NCI-H1417 (cell line): ENCODE data around the gene QDPR.
A peak's percentile ranks its signal among the peaks of the same experiment; 100 is the strongest.

Source experiments
- DNase-seq, 3 experiments: peaks; one replicate each; lab custom pipeline; 2025; lab: John Stamatoyannopoulos, UW

The QDPR gene

GRCh38 chr4:17528551-17529165 lies 16.8 kb upstream of the QDPR start:
- no peak for DNase-seq

- no peak for DNase-seq
Measured at GRCh38 chr4:17526695-17527477, 15.0 kb upstream of the QDPR start.

GRCh38 chr4:17523662-17524061 lies 11.8 kb upstream of the QDPR start:
- DNase-seq, result no peak

- DNase-seq, result no peak
Measured at GRCh38 chr4:17521595-17521994, 9.7 kb upstream of the QDPR start.

- peak in 1 of 3 experiments; percentile 17 for DNase-seq
Measured at GRCh38 chr4:17517664-17518063, 5.8 kb upstream of the QDPR start.

GRCh38 chr4:17516980-17517379 lies 5.1 kb upstream of the QDPR start:
- no peak for DNase-seq

GRCh38 chr4:17515445-17516407 lies 3.8 kb upstream of the QDPR start:
- no peak for DNase-seq

- DNase-seq, result no peak
Measured at GRCh38 chr4:17514865-17515264, 3.0 kb upstream of the QDPR start, which contains the start of gene CLRN2. CLRN2 (plus strand) TSS chr4:17515165; CDS start chr4:17515267, 102 bp downstream.

GRCh38 chr4:17512973-17513665 lies 1.2 kb upstream of the QDPR start:
- peak in 2 of 3 experiments; percentile 8 to 36 for DNase-seq

GRCh38 chr4:17511509-17511949 lies 361 bp downstream of the QDPR start:
- DNase-seq, result peak; percentile 26 to 82 (median 81)

GRCh38 chr4:17511051-17511450 lies 839 bp downstream of the QDPR start:
- DNase-seq, result peak in 2 of 3 experiments; percentile 32 to 56

- DNase-seq, result no peak
Measured at GRCh38 chr4:17510582-17510981, 1.3 kb downstream of the QDPR start.

GRCh38 chr4:17504081-17504480 lies 7.8 kb downstream of the QDPR start:
- DNase-seq, result no peak

GRCh38 chr4:17502756-17503155 lies 9.1 kb downstream of the QDPR start:
- no peak for DNase-seq

GRCh38 chr4:17500574-17500973 lies 11.3 kb downstream of the QDPR start:
- DNase-seq, result no peak

GRCh38 chr4:17497890-17498523 lies 13.9 kb downstream of the QDPR start:
- DNase-seq, result no peak

GRCh38 chr4:17494258-17495190 lies 17.4 kb downstream of the QDPR start:
- no peak for DNase-seq

- DNase-seq, result no peak
Measured at GRCh38 chr4:17493619-17494018, 18.3 kb downstream of the QDPR start.

- no peak for DNase-seq
Measured at GRCh38 chr4:17492876-17493275, 19.0 kb downstream of the QDPR start.
